Ovary (tissue), 3 donors: Measurements from ENCODE around the gene ATP13A2.

ENCODE experiments used
- POLR2A ChIP-seq: fragments of 450-650 bp; IDR thresholded peaks from one replicate; pipeline ENCODE4 v1.6.1; 2017; ENCODE audit warnings: antibody characterized with exemption, mild to moderate bottlenecking, moderate library complexity
- TF ChIP-seq, protein P1 (sequence below), 3 donors: fragments of 450-650 bp in 2 of 3; fragments of 200-600 bp in 1 of 3; IDR thresholded peaks; one replicate each; pipeline versions ENCODE4 v1.5.1 to v1.8.0; 2016 to 2022; ENCODE audit warnings: antibody characterized with exemption in 3 of 3, mild to moderate bottlenecking in 1 of 3
- donor health status: DM: no; HTN: no; CAD: no.

DNA sequence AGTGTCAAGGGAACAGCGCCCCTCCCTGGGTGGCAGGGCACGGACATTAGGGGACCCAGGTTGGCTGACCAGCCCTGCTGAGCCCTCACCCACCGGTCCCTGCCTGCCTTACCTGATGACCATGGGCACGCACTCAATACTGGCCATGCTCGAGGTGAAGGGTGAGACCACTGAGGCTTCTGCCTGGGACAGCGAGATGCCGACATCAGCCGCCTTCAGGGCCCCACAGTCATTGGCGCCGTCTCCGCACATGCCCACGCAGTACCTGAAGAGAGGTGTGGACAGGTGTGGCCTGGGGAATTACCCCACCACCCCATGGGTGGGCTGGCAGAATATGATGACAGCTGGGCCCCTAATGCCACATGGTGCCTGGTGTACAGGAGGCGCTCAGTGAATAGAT lies 23.5 kb downstream of the ATP13A2 start:
- TF ChIP-seq, protein P1, sequence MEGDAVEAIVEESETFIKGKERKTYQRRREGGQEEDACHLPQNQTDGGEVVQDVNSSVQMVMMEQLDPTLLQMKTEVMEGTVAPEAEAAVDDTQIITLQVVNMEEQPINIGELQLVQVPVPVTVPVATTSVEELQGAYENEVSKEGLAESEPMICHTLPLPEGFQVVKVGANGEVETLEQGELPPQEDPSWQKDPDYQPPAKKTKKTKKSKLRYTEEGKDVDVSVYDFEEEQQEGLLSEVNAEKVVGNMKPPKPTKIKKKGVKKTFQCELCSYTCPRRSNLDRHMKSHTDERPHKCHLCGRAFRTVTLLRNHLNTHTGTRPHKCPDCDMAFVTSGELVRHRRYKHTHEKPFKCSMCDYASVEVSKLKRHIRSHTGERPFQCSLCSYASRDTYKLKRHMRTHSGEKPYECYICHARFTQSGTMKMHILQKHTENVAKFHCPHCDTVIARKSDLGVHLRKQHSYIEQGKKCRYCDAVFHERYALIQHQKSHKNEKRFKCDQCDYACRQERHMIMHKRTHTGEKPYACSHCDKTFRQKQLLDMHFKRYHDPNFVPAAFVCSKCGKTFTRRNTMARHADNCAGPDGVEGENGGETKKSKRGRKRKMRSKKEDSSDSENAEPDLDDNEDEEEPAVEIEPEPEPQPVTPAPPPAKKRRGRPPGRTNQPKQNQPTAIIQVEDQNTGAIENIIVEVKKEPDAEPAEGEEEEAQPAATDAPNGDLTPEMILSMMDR (IDR thresholded peaks at IDR 0.05): no peak
- no peak for TF ChIP-seq POLR2A
